Measurements from ENCODE around the gene S100Z. TPM values are rescaled to one million over a fixed set of nuclear protein-coding genes. Genes with fewer than 3 reads are reported as not detected.

S100Z gene
- total and polyA plus RNA-seq, 10 of the 15 experiments (the other 5 are each of a cell fraction or from before 2014, with no cell fraction given), result 0.12 to 0.51 (median 0.30) TPM; not detected in 2

- TF ChIP-seq ZNF592 (IDR thresholded peaks at IDR 0.05), result no peak
Observed at GRCh38 chr5:76926329-76927105, 76.7 kb downstream of the S100Z start (continued).

GRCh38 chr5:76927961-76928360 is 78.1 kb downstream of the S100Z start:
- no peaks in the 10 kb centered on the region for H3K4me1 ChIP-seq (ENCODE audit: control insufficient read depth, insufficient read depth, low read length)
- H3K4me2 ChIP-seq (ENCODE audit: control insufficient read depth, insufficient read depth), result no peak overlapping the region
- no TSS peak for BruUV-seq (replicated peaks)
- H3K4me3 ChIP-seq, result no peak overlapping the region
- no peak for ATAC-seq
- WGBS (ENCODE audit: insufficient coverage, insufficient replicate concordance, low lambda C conversion rate, missing lambda C conversion rate), result 19% methylated on average over 4 of the region's 4 CpGs
- ChIA-PET RAD21 (ENCODE audit: unreplicated experiment) (no interaction called here), POLR2A (no interaction called here), CTCF (no interaction called here), SMC1A (ENCODE audit: uncharacterized antibody, unreplicated experiment) (interaction anchor here (0.7 to 1.1 kb wide), 3 partner anchors 9 to 35 kb away, joined by 3 read pairs; no protein-coding TSS in a partner anchor)
- no peaks in the 10 kb centered on the region for H3K36me3 ChIP-seq (ENCODE audit: control insufficient read depth in 2 of 2, insufficient read depth in 2 of 2, low read length in 1 of 2)
- intact Hi-C loops (cut with micrococcal nuclease; ENCODE audit: unreplicated experiment), result no loop called here
- no peak overlapping the region for H3K9ac ChIP-seq (ENCODE audit: control insufficient read depth, insufficient read depth, low read length)
- H3K27ac ChIP-seq (ENCODE audit: control insufficient read depth, insufficient read depth), result no peak overlapping the region
- FAIRE-seq, result no peak
- no peaks in the 10 kb centered on the region for H3K79me2 ChIP-seq (ENCODE audit: control insufficient read depth, insufficient read depth, low read length)
- H3K9me3 ChIP-seq (replicated peaks; ENCODE audit: control insufficient read depth, insufficient read depth, low read length), result no peaks in the 10 kb centered on the region
- 0 out of 4 replicates have a peak, but pooled peaks cover 0 to 2% of the 10 kb centered on the region in 2 experiments for H3K27me3 ChIP-seq (replicated peaks in 1 of 2; ENCODE audit: control insufficient read depth in 2 of 2, insufficient read depth in 2 of 2, low read length in 1 of 2)
- no peaks in the 10 kb centered on the region for H4K20me1 ChIP-seq (ENCODE audit: control insufficient read depth, insufficient read depth)
- no peak for DNase-seq (ENCODE audit: low read depth, low spot score)
- no peak overlapping the region for H2AFZ ChIP-seq (ENCODE audit: control insufficient read depth, low read depth, low read length)
- in situ Hi-C loops (cut with MboI), result no loop called here
- TF ChIP-seq ZNF217 (IDR thresholded peaks at IDR 0.05) (no peak), SMC3 (IDR thresholded peaks at IDR 0.05; ENCODE audit: borderline replicate concordance, low read length) (no peak), NR2C2 (IDR thresholded peaks at IDR 0.05; ENCODE audit: borderline replicate concordance, control insufficient read depth, insufficient read length, low read depth) (no peak), ZBTB11 (CRISPR knock-in tag; IDR thresholded peaks at IDR 0.05) (no peak), BACH1 (IDR thresholded peaks at IDR 0.05; ENCODE audit: borderline replicate concordance) (no peak), SIN3A (IDR thresholded peaks at IDR 0.05; ENCODE audit: low read depth, low read length) (no peak), TAF1 (IDR thresholded peaks at IDR 0.05; ENCODE audit: borderline replicate concordance, low read depth, low read length) (no peak), NR2C1 (IDR thresholded peaks at IDR 0.05) (no peak), WRNIP1 (IDR thresholded peaks at IDR 0.05; ENCODE audit: borderline replicate concordance, low read depth, low read length) (no peak), ETV6 (conservative IDR thresholded peaks at IDR 0.05 in 1 of 2, IDR thresholded peaks at IDR 0.05 in 1 of 2; ENCODE audit: borderline replicate concordance in 1 of 2, low read depth in 1 of 2) (no peak), LARP7 (IDR thresholded peaks at IDR 0.05) (no peak), CBX5 (IDR thresholded peaks at IDR 0.05; ENCODE audit: low read depth) (no peak), CHD1 (IDR thresholded peaks at IDR 0.05; ENCODE audit: low read depth, low read length) (no peak), SMARCA5 (IDR thresholded peaks at IDR 0.05) (no peak)
